Stimulated activated memory B cell treated with anti-CD40 and anti-IgM and Interleukin-4, amounts not matched to agents 10 μg/mL and 1 μg/mL and 100 μg/mL, for 72 hours (primary cell): ENCODE data around the gene MFN2.
A peak's percentile ranks its signal among the peaks of the same experiment; 100 is the strongest.
"Not testable (repeated sequence)": the region's sequence is repeated elsewhere in the genome, so short reads cannot be mapped to it uniquely, and the experiment has no call there.

Experiments
- ATAC-seq: fragments of 150-1000 bp; cut with Tn5 transposase; 2 replicates; pipeline ENCODE4 v1.10.0; 2021
- H3K27ac Mint-ChIP-seq: one replicate; pipeline ENCODE4 v1.8.0; 2022; ENCODE audit warnings: mild to moderate bottlenecking, mixed read lengths
- H3K27me3 Mint-ChIP-seq: one replicate; pipeline ENCODE4 v1.8.0; 2022; ENCODE audit warnings: mixed read lengths
- H3K36me3 Mint-ChIP-seq: one replicate; pipeline ENCODE4 v1.8.0; 2022; ENCODE audit warnings: mixed read lengths
- H3K4me1 Mint-ChIP-seq: one replicate; pipeline ENCODE4 v1.8.0; 2022; ENCODE audit warnings: mixed read lengths
- H3K4me3 Mint-ChIP-seq: one replicate; pipeline ENCODE4 v1.8.0; 2022; ENCODE audit warnings: mild to moderate bottlenecking, moderate library complexity, mixed read lengths
- H3K9me3 Mint-ChIP-seq: one replicate; pipeline ENCODE4 v1.8.0; 2022; ENCODE audit warnings: mixed read lengths

MFN2 gene

DNA sequence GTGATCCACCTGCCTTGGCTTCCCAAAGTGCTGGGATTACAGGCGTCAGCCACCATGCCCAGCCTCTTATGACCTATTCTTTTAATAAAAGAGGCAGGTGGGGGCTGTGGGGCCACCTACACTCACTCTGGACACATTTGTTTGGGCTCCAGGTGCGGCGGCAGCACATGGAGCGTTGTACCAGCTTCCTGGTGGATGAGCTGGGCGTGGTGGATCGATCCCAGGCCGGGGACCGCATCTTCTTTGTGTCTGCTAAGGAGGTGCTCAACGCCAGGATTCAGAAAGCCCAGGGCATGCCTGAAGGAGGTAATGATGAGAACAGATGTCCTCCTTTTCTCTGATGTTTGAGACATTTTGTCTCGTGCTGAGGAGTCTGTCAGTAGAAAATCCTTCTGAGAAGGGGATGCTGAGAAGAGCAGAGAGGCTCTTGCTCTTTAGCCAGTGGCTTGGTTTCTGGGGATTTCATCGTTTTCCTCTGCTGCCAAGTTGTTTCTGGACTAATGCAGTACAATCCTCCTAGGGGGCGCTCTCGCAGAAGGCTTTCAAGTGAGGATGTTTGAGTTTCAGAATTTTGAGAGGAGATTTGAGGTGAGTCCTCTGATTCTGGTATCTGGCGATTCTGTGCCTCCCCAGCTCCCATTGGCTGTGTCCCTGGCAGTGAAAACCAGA lies 21.1 kb downstream of the MFN2 start:
- no peaks in the 10 kb centered on the region for H3K27me3 Mint-ChIP-seq
- peaks cover 76% of the 10 kb centered on the region for H3K36me3 Mint-ChIP-seq
- peaks cover 23% of the 10 kb centered on the region for H3K4me1 Mint-ChIP-seq
- H3K4me3 Mint-ChIP-seq = no peak overlapping the region
- peak overlapping the region; percentile 30 for H3K27ac Mint-ChIP-seq
- ATAC-seq = no peak
- H3K9me3 Mint-ChIP-seq = no peaks in the 10 kb centered on the region

DNA sequence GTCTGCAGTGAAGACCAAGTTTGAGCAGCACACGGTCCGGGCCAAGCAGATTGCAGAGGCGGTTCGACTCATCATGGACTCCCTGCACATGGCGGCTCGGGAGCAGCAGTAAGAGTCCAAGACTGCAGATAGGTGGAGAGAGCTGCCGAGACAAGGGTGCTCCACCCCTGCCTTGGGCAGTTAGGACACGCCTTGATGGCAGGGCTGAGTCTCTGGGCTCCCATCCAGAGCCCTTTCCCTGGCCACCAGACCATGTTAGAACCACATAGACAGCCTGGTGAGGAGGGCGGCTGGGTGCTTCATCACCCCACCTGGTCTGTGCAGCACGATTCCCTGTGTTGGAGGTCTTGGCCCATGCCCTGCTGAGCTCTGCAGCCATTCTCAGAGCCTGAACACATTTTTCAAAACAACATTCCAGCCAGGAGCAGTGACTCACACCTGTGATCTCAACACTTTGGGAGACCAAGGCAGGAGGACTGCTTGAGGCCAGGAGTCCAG lies 21.8 kb downstream of the MFN2 start:
- Mint-ChIP-seq H3K27ac (peak overlapping the region; percentile 30), H3K4me3 (no peak overlapping the region), H3K4me1 (peaks cover 26% of the 10 kb centered on the region), H3K9me3 (no peaks in the 10 kb centered on the region), H3K36me3 (peaks cover 78% of the 10 kb centered on the region), H3K27me3 (no peaks in the 10 kb centered on the region)
- no peak for ATAC-seq

DNA sequence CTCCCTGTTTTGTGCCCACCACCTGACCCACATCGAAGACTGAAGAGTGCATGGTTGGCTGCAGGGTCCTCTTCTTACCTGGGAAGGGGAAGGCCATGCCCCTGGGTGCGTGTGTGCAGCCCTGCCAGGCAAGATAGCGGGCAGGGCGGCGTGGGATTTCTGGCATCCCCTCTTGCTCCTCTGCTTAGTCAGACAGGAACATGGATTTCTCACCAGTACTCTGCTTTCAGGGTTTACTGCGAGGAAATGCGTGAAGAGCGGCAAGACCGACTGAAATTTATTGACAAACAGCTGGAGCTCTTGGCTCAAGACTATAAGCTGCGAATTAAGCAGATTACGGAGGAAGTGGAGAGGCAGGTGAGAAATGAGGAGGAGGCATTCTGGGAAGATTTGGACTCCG lies 23.5 kb downstream of the MFN2 start:
- no peak for ATAC-seq
- H3K4me1 Mint-ChIP-seq = peaks cover 26% of the 10 kb centered on the region
- H3K27ac Mint-ChIP-seq = peak overlapping the region; percentile 82
- no peaks in the 10 kb centered on the region for H3K27me3 Mint-ChIP-seq
- H3K9me3 Mint-ChIP-seq = no peaks in the 10 kb centered on the region
- no peak overlapping the region for H3K4me3 Mint-ChIP-seq
- H3K36me3 Mint-ChIP-seq = peaks cover 81% of the 10 kb centered on the region

GRCh38 chr1:12005488-12006166 lies 25.4 kb downstream of the MFN2 start:
- no peaks in the 10 kb centered on the region for H3K27me3 Mint-ChIP-seq
- H3K4me1 Mint-ChIP-seq = peaks cover 26% of the 10 kb centered on the region
- no peak overlapping the region for H3K4me3 Mint-ChIP-seq
- H3K9me3 Mint-ChIP-seq = no peaks in the 10 kb centered on the region
- peak overlapping the region; percentile 82 for H3K27ac Mint-ChIP-seq
- peak; percentile 56 for ATAC-seq
- H3K36me3 Mint-ChIP-seq = peaks cover 87% of the 10 kb centered on the region

DNA sequence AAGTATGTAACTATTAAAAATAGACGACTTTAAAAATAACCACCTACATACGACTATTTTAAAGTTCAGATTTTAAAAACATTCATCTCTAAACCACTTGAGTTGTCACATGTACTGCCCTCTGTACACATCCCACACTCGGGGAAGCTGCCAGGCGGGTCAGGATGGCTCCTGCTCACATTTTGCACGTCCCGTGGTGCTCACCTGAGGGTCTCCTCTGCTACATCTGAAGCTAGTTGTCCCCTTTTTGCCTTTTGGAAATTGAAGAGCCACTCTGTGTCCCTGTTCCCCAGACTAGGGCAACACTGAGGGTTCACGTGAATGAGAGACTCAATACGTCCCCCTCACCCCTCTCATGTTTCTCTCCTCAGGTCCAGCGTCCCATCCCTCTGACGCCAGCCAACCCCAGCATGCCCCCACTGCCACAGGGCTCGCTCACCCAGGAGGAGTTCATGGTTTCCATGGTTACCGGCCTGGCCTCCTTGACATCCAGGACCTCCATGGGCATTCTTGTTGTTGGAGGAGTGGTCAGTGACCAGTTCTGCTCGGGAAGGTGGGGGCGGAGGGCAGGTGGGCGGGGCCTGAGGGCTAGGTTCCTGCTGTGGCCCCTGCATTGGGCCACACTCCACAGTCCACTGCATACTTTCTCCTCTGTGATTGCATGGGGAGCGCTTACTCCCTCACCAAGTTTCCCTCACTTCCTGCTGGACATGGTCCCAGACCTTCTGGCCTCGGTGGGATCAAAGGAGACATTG lies 26.1 kb downstream of the MFN2 start:
- H3K27ac Mint-ChIP-seq = peak overlapping the region; percentile 82
- no peaks in the 10 kb centered on the region for H3K9me3 Mint-ChIP-seq
- ATAC-seq = no peak
- peaks cover 90% of the 10 kb centered on the region for H3K36me3 Mint-ChIP-seq
- H3K4me1 Mint-ChIP-seq = peaks cover 26% of the 10 kb centered on the region
- H3K27me3 Mint-ChIP-seq = no peaks in the 10 kb centered on the region
- H3K4me3 Mint-ChIP-seq = no peak overlapping the region

DNA sequence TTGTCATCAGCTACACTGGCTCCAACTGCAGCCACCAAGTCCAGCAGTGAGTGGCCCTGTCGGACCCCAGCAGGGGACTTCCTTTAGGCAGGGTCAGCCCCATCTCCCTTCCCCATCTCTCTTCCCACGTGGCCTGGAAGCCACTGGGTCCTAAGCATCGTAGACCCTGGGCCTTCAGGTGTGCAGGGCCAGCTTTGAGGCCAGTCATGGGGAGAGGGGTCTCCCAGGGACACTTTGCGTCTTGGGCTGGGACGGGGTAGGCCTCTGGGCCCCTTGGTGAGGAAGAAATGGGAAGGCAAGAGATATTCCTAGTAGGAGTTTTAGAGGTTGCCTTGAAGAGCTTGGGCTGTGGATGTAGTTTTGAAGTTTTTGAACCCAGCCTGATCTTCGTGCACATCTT lies 27.0 kb downstream of the MFN2 start:
- H3K36me3 Mint-ChIP-seq = peaks cover 90% of the 10 kb centered on the region
- H3K9me3 Mint-ChIP-seq = no peaks in the 10 kb centered on the region
- H3K4me1 Mint-ChIP-seq = peaks cover 26% of the 10 kb centered on the region
- H3K4me3 Mint-ChIP-seq = no peak overlapping the region
- H3K27me3 Mint-ChIP-seq = no peaks in the 10 kb centered on the region
- ATAC-seq = no peak
- H3K27ac Mint-ChIP-seq = peak overlapping the region; percentile 82

GRCh38 chr1:12008355-12008754 lies 28.1 kb downstream of the MFN2 start:
- not testable (repeated sequence) for ATAC-seq, H3K27me3 Mint-ChIP-seq, H3K9me3 Mint-ChIP-seq, H3K27ac Mint-ChIP-seq, H3K4me3 Mint-ChIP-seq
- Mint-ChIP-seq H3K4me1 (peaks cover 26% of the 10 kb centered on the region), H3K36me3 (peaks cover 81% of the 10 kb centered on the region)

DNA sequence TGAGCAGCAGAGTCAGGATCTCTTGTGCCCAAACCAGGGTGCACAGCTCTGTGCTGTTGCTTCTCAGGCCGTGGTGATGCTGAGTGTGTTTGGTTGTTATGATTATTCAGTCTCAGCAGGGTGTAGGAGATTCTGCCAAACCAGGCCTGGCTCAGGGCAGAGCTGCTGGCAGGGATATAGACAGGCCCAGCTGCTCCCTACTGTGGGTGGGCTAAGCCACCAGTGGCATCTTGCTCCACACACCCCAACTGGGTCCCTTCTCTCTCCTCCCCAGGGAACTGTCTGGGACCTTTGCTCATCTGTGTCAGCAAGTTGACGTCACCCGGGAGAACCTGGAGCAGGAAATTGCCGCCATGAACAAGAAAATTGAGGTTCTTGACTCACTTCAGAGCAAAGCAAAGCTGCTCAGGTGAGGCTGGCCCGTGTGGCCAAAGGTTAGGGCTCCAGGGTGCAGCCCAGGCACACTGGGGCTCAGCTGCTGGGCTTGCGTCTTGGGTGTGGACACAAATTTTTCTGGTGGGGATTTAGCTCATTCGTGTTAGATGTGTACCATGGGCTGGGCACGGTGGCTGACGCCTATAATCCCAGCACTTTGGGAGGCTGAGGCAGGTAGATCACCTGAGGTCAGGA lies 29.2 kb downstream of the MFN2 start:
- no peak overlapping the region for H3K27ac Mint-ChIP-seq
- H3K4me1 Mint-ChIP-seq = peaks cover 28% of the 10 kb centered on the region
- H3K9me3 Mint-ChIP-seq = no peaks in the 10 kb centered on the region
- H3K36me3 Mint-ChIP-seq = peaks cover 76% of the 10 kb centered on the region
- H3K27me3 Mint-ChIP-seq = no peaks in the 10 kb centered on the region
- H3K4me3 Mint-ChIP-seq = no peak overlapping the region
- no peak for ATAC-seq

GRCh38 chr1:12010746-12011570 lies 30.7 kb downstream of the MFN2 start:
- Mint-ChIP-seq H3K27ac (peak overlapping the region; percentile 27), H3K4me3 (no peak overlapping the region), H3K4me1 (peaks cover 14% of the 10 kb centered on the region), H3K27me3 (no peaks in the 10 kb centered on the region), H3K36me3 (peaks cover 64% of the 10 kb centered on the region), H3K9me3 (no peaks in the 10 kb centered on the region)
- ATAC-seq = no peak

DNA sequence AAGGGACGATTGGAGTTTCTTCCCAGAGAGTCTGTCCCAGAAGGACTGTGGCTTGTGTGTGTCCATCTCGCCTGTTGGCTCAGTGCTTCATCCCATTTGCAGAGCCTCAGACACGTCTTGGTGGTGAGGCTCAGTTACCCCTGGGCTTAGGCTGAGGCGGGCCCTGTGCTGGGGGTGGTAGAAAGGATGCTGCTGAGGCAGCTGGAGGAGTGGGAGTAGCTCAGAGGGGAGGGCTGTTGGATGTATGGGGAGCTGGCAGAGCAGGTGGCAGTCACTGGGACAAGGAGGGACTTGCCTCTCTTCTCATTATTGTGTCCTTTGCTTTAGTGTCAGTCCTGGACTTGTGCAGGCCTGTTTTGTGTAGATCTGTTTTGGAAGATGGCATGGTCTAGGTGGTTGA lies 31.8 kb downstream of the MFN2 start:
- H3K27me3 Mint-ChIP-seq = no peaks in the 10 kb centered on the region
- peak overlapping the region; percentile 63 for H3K27ac Mint-ChIP-seq
- ATAC-seq = no peak
- H3K4me1 Mint-ChIP-seq = peaks cover 8% of the 10 kb centered on the region
- H3K4me3 Mint-ChIP-seq = no peak overlapping the region
- H3K9me3 Mint-ChIP-seq = no peaks in the 10 kb centered on the region
- peaks cover 55% of the 10 kb centered on the region for H3K36me3 Mint-ChIP-seq

DNA sequence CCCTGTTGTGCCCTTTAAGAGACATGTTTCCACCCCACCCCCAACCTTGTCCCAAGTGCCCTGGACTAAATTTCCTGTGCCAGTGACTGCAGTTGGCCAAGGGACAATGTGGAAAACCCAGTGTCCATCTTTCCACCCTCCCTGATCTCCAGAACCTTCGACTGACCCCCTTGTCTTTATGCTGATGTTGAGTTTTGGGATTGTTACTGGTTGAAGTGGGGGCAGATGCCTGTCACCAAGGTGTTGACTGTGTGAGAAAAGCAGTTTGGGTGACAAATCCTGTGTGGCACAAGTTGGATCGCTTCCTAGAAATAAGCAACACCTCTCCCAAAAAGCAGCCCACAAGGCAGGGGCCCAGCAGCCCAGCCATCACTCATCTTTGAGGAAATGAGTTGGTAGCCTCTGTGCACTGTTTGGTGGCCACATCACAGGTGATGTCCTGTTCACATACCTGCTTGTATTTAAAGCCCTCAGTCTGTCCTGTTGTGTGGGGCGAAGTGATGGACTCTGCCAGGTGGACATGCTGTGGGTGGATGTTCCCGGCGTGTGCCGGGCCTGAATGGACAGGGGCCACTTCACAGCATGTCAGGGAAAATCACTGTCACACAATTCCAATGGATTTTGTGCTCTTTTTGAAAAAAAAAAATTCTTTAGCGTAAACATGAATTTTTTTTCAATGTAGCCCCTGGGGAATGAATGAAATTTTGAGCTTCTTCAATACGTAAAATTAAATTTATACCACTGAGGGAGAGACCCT lies 32.5 kb downstream of the MFN2 start:
- H3K4me3 Mint-ChIP-seq = no peak overlapping the region
- H3K27me3 Mint-ChIP-seq = no peaks in the 10 kb centered on the region
- peak overlapping the region; percentile 63 for H3K27ac Mint-ChIP-seq
- H3K4me1 Mint-ChIP-seq = peaks cover 8% of the 10 kb centered on the region
- H3K36me3 Mint-ChIP-seq = peaks cover 48% of the 10 kb centered on the region
- no peaks in the 10 kb centered on the region for H3K9me3 Mint-ChIP-seq
- ATAC-seq = no peak

GRCh38 chr1:12014141-12014991 lies 34.1 kb downstream of the MFN2 start:
- peaks cover 8% of the 10 kb centered on the region for H3K4me1 Mint-ChIP-seq
- H3K4me3 Mint-ChIP-seq = no peak overlapping the region
- H3K9me3 Mint-ChIP-seq = no peaks in the 10 kb centered on the region
- ATAC-seq = no peak
- peak overlapping the region; percentile 71 for H3K27ac Mint-ChIP-seq
- H3K27me3 Mint-ChIP-seq = no peaks in the 10 kb centered on the region
- peaks cover 35% of the 10 kb centered on the region for H3K36me3 Mint-ChIP-seq

- no peak for ATAC-seq
- peak overlapping the region; percentile 71 for H3K27ac Mint-ChIP-seq
- H3K4me1 Mint-ChIP-seq = peaks cover 11% of the 10 kb centered on the region
- no peaks in the 10 kb centered on the region for H3K9me3 Mint-ChIP-seq
- H3K4me3 Mint-ChIP-seq = no peak overlapping the region
- peaks cover 29% of the 10 kb centered on the region for H3K36me3 Mint-ChIP-seq
- H3K27me3 Mint-ChIP-seq = no peaks in the 10 kb centered on the region
Measured at GRCh38 chr1:12015001-12015491, 34.8 kb downstream of the MFN2 start.
